Hepatocyte (in vitro differentiated cells): ENCODE measurements around the gene CCL20.

Experiments
- CTCF ChIP-seq: fragments of 200-600 bp; sonication (generic); IDR thresholded peaks from 2 replicates; pipeline ENCODE4 v1.5.1; 2016; ENCODE audit warnings: antibody characterized with exemption, mild to moderate bottlenecking; ENCODE audit not compliant: poor library complexity
- EZH2 ChIP-seq: fragments of 200-600 bp; sonication (generic); IDR thresholded peaks from 2 replicates; pipeline ENCODE4 v1.6.1; 2016; ENCODE audit warnings: antibody characterized with exemption, mild to moderate bottlenecking, borderline replicate concordance
- EZH2phosphoT487 ChIP-seq: fragments of 200-600 bp; sonication (generic); IDR thresholded peaks from one replicate; pipeline ENCODE4 v1.6.1; 2018; ENCODE audit warnings: antibody characterized with exemption, mild to moderate bottlenecking, low read depth, moderate library complexity; ENCODE audit not compliant: unreplicated experiment, severe bottlenecking

GRCh38 chr2:227781841-227782240 is 31.8 kb upstream of the CCL20 start:
- no peak for TF ChIP-seq CTCF
- TF ChIP-seq EZH2phosphoT487: no peak
- no peak for TF ChIP-seq EZH2
